Tibial artery (tissue), 4 donors: Measurements from ENCODE around the gene HEPH.
"Not testable (repeated sequence)": the region's sequence is repeated elsewhere in the genome, so short reads cannot be mapped to it uniquely, and the experiment has no call there.

ENCODE experiments used
- DNase-seq, 2 donors: peaks; one replicate each; pipeline ENCODE4 v3.0.0-alpha.2; 2019
- H3K27ac ChIP-seq, 2 donors: fragments of 200-600 bp; sonication (generic) in 1 of 2; 1 replicate in 1 of 2; 2 replicates in 1 of 2; pipeline ENCODE4 v1.5.1; 2018 to 2019; ENCODE audit warnings: mild to moderate bottlenecking in 1 of 2
- H3K27me3 ChIP-seq, 2 donors: fragments of 200-600 bp; sonication (generic) in 1 of 2; one replicate each; pipeline versions ENCODE4 v1.5.1 to v1.6.0; 2016 to 2019
- H3K36me3 ChIP-seq, 3 donors: fragments of 200-600 bp; sonication (generic) in 2 of 3; one replicate each; pipeline ENCODE4 v1.5.1; 2016 to 2019; ENCODE audit warnings: mild to moderate bottlenecking in 2 of 3
- H3K4me1 ChIP-seq, 4 donors: fragments of 200-600 bp; sonication (generic) in 2 of 4; 1 replicate in 3 of 4; 2 replicates in 1 of 4; pipeline ENCODE4 v1.5.1; 2016 to 2019
- H3K4me3 ChIP-seq, 2 donors: fragments of 200-600 bp; sonication (generic) in 1 of 2; 1 replicate in 1 of 2; 2 replicates in 1 of 2; pipeline ENCODE4 v1.5.1; 2018 to 2019; ENCODE audit warnings: mild to moderate bottlenecking in 2 of 2
- H3K9me3 ChIP-seq, 3 donors: fragments of 200-600 bp; sonication (generic) in 1 of 3; one replicate each; pipeline ENCODE4 v1.5.1; 2016 to 2019
- CTCF ChIP-seq, 2 experiments: fragments of 200-600 bp in 1 of 2; fragments of 450-650 bp in 1 of 2; IDR thresholded peaks; one replicate each; pipeline ENCODE4 v1.5.1; 2017 to 2019; ENCODE audit warnings: antibody characterized with exemption in 2 of 2, mild to moderate bottlenecking in 1 of 2, moderate library complexity in 1 of 2
- intact Hi-C: fragments of 100-400 bp; cut with DNase I; formaldehyde crosslinking; loops from one replicate; pipeline ENCODE4 v1.15.0; 2023; ENCODE audit warnings: low total_unique reads

HEPH gene

DNA sequence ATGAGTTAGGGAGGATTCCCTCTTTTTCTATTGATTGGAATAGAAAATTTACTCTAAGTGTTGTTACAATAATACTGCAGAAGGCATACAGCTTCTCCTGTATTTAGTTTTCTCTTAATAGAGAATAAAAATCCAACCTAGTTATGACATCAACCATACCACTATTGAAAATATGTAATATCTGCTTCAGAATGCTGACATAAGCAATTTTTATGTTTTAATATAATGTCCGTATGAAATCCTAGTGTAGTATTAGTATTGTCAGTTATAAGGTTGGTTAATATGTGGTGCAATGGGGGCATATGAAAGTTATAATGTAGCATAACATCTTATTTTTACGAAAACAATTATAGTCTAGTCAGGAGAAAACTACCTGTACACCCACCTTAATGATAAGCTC is 68.2 kb downstream of the HEPH start:
- Histone ChIP-seq H3K27ac (no peak overlapping the region), H3K27me3 (no peaks in the 10 kb centered on the region), H3K9me3 (peaks cover 0 to 31% (median 16%) of the 10 kb centered on the region in 3 donors), H3K4me3 (no peak overlapping the region), H3K4me1 (no peaks in the 10 kb centered on the region), H3K36me3 (no peaks in the 10 kb centered on the region)
- no peak for TF ChIP-seq CTCF (IDR thresholded peaks at IDR 0.05)
- DNase-seq: no peak
- intact Hi-C loops: no loop called here

DNA sequence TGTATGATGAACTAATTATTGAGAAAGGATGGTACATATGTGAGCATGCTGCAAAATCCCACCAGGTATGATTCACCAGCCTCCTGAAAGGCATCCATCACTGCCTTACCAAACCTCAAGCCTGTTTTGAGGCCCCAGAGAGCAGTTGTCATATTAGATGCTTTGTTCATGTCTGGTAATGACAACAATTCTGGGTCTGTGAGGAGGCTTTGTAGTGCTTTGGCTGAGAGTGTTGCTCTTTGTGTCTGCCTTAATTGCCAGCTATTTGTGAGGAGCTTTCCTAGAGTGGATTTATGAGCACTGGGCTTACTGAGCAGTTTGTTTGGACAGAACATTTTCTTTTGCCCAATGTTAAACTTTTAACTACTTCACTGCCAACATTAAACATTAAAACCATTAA is 69.2 kb downstream of the HEPH start:
- no peak for TF ChIP-seq CTCF (IDR thresholded peaks at IDR 0.05)

DNA sequence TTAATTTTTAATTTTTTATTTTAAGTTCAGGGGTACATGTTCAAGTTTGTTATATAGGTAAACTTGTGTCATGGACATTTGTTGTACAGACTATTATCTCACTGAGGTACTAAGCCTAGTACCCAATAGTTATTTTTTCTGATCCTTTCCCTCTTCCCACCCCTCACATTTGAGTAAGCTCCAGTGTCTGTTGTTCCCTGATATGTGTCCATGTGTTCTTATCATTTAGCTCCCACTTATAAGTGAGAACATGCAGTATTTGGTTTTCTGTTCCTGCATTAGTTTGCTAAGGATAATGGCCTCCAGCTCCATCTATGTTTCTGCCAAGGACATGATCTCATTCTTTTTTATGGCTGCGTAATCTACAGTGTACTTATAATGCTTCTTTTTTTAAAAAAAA is 69.9 kb downstream of the HEPH start:
- intact Hi-C loops, H3K27me3 ChIP-seq, DNase-seq, H3K4me3 ChIP-seq, H3K4me1 ChIP-seq, H3K36me3 ChIP-seq, H3K27ac ChIP-seq: not testable (repeated sequence)
- peaks cover 0 to 24% (median 7%) of the 10 kb centered on the region in 3 donors for H3K9me3 ChIP-seq

More for the DNA sequence above, 69.2 kb downstream of the HEPH start:
- Histone ChIP-seq H3K27me3 (no peaks in the 10 kb centered on the region), H3K27ac (no peak overlapping the region), H3K4me1 (no peaks in the 10 kb centered on the region), H3K4me3 (no peak overlapping the region), H3K36me3 (no peaks in the 10 kb centered on the region), H3K9me3 (peaks cover 0 to 24% (median 8%) of the 10 kb centered on the region in 3 donors)
- no peak for DNase-seq
- intact Hi-C loops: no loop called here

- H3K4me1 ChIP-seq: no peaks in the 10 kb centered on the region
- no peak overlapping the region for H3K27ac ChIP-seq
- intact Hi-C loops: no loop called here
- H3K36me3 ChIP-seq: peaks cover 0 to 13% (median 7%) of the 10 kb centered on the region in 3 donors
- no peaks in the 10 kb centered on the region for H3K9me3 ChIP-seq
- H3K27me3 ChIP-seq: no peaks in the 10 kb centered on the region
- H3K4me3 ChIP-seq: no peak overlapping the region
- DNase-seq: no peak
- no peak for TF ChIP-seq CTCF (IDR thresholded peaks at IDR 0.05)
These were observed 91.4 kb downstream of the HEPH start for GRCh38 chrX:66255359-66255967.

GRCh38 chrX:66262807-66263206 is 98.8 kb downstream of the HEPH start:
- Histone ChIP-seq H3K27ac (no peak overlapping the region), H3K9me3 (peaks cover 0 to 3% (median 0%) of the 10 kb centered on the region in 3 donors), H3K36me3 (peaks cover 38 to 62% (median 40%) of the 10 kb centered on the region in 3 donors), H3K4me3 (no peak overlapping the region), H3K4me1 (no peaks in the 10 kb centered on the region), H3K27me3 (no peaks in the 10 kb centered on the region)
- DNase-seq: no peak
- intact Hi-C loops: no loop called here
- no peak for TF ChIP-seq CTCF (IDR thresholded peaks at IDR 0.05)
